Activated CD4-positive, alpha-beta T cell treated with anti-CD3 and anti-CD28 coated beads, Interleukin-2, amount 10 ng/mL, durations not matched to agents 24 days and 14 days (primary cell): Measurements from ENCODE around the gene RPL3. TPM values are rescaled to one million over a fixed set of nuclear protein-coding genes. Genes with fewer than 3 reads are reported as not detected.

Experiments used
- DNase-seq: peaks from one replicate; pipeline ENCODE4 v3.0.0; 2022
- H3K27ac Mint-ChIP-seq: one replicate; pipeline ENCODE4 v1.8.0; 2022; ENCODE audit warnings: mild to moderate bottlenecking, mixed read lengths
- H3K27me3 Mint-ChIP-seq: one replicate; pipeline ENCODE4 v1.8.0; 2022; ENCODE audit warnings: mixed read lengths
- H3K36me3 Mint-ChIP-seq: one replicate; pipeline ENCODE4 v1.8.0; 2022; ENCODE audit warnings: low read depth, mild to moderate bottlenecking, mixed read lengths
- H3K4me1 Mint-ChIP-seq: one replicate; pipeline ENCODE4 v1.8.0; 2021; ENCODE audit warnings: mixed read lengths
- H3K4me3 Mint-ChIP-seq: one replicate; pipeline ENCODE4 v1.8.0; 2022; ENCODE audit warnings: mild to moderate bottlenecking, moderate library complexity, mixed read lengths
- H3K9me3 Mint-ChIP-seq: one replicate; pipeline ENCODE4 v1.8.0; 2021; ENCODE audit warnings: mixed read lengths
- intact Hi-C: fragments of 100-400 bp; cut with micrococcal nuclease; formaldehyde crosslinking; loops from one replicate; pipeline ENCODE4 v1.15.1; 2023
- total RNA-seq: library from RNA; stranded (reverse); gene quantifications from 2 replicates; pipeline ENCODE4 v1.2.3, GENCODE V29; 2022

The RPL3 gene
- total RNA-seq, 1 donor from 2014 or later = 2,132 TPM

- no peak for DNase-seq
- Mint-ChIP-seq H3K27ac (peak overlapping the region; percentile 64), H3K27me3 (no peaks in the 10 kb centered on the region), H3K9me3 (no peaks in the 10 kb centered on the region), H3K4me1 (peaks cover 17% of the 10 kb centered on the region), H3K4me3 (no peak overlapping the region), H3K36me3 (no peaks in the 10 kb centered on the region)
- intact Hi-C loops = no loop called here
Measured at GRCh38 chr22:39269095-39269790, 50.2 kb downstream of the RPL3 start.

- H3K36me3 Mint-ChIP-seq = no peaks in the 10 kb centered on the region
- H3K4me1 Mint-ChIP-seq = peaks cover 21% of the 10 kb centered on the region
- H3K9me3 Mint-ChIP-seq = no peaks in the 10 kb centered on the region
- no peaks in the 10 kb centered on the region for H3K27me3 Mint-ChIP-seq
- peak overlapping the region; percentile 32 for H3K27ac Mint-ChIP-seq
- intact Hi-C loops = no loop called here
- no peak for DNase-seq
- no peak overlapping the region for H3K4me3 Mint-ChIP-seq
Measured at GRCh38 chr22:39268645-39269044, 50.8 kb downstream of the RPL3 start.

GRCh38 chr22:39267974-39268373 lies 51.4 kb downstream of the RPL3 start:
- Mint-ChIP-seq H3K4me3 (no peak overlapping the region), H3K27ac (peak overlapping the region; percentile 71), H3K27me3 (no peaks in the 10 kb centered on the region), H3K36me3 (no peaks in the 10 kb centered on the region), H3K4me1 (peaks cover 21% of the 10 kb centered on the region), H3K9me3 (no peaks in the 10 kb centered on the region)
- no peak for DNase-seq
- intact Hi-C loops = no loop called here

GRCh38 chr22:39266398-39267030 lies 52.9 kb downstream of the RPL3 start:
- intact Hi-C loops = loop anchor here (1.0 kb wide), 3 partner anchors 13 to 325 kb away; no protein-coding TSS in a partner anchor
- DNase-seq = peak; percentile 81
- H3K27me3 Mint-ChIP-seq = no peaks in the 10 kb centered on the region

GRCh38 chr22:39265143-39265886 lies 54.1 kb downstream of the RPL3 start:
- Mint-ChIP-seq H3K4me3 (peak overlapping the region; percentile 23), H3K36me3 (no peaks in the 10 kb centered on the region), H3K27me3 (no peaks in the 10 kb centered on the region), H3K9me3 (peaks cover 5% of the 10 kb centered on the region), H3K4me1 (peaks cover 21% of the 10 kb centered on the region), H3K27ac (peak overlapping the region; percentile 88)
- no peak for DNase-seq
- intact Hi-C loops = no loop called here

More at GRCh38 chr22:39266398-39267030, 52.9 kb downstream of the RPL3 start:
- Mint-ChIP-seq H3K9me3 (no peaks in the 10 kb centered on the region), H3K4me1 (peaks cover 21% of the 10 kb centered on the region), H3K27ac (peak overlapping the region; percentile 88), H3K4me3 (peak overlapping the region; percentile 35), H3K36me3 (no peaks in the 10 kb centered on the region)

GRCh38 chr22:39264349-39265038 lies 54.9 kb downstream of the RPL3 start:
- DNase-seq = no peak
- no peak overlapping the region for H3K4me3 Mint-ChIP-seq
- peaks cover 21% of the 10 kb centered on the region for H3K4me1 Mint-ChIP-seq
- peaks cover 5% of the 10 kb centered on the region for H3K9me3 Mint-ChIP-seq
- intact Hi-C loops = no loop called here
- H3K27ac Mint-ChIP-seq = peak overlapping the region; percentile 88
- H3K36me3 Mint-ChIP-seq = no peaks in the 10 kb centered on the region
- H3K27me3 Mint-ChIP-seq = no peaks in the 10 kb centered on the region

GRCh38 chr22:39263626-39264348 lies 55.6 kb downstream of the RPL3 start:
- Mint-ChIP-seq H3K9me3 (peaks cover 5% of the 10 kb centered on the region), H3K27me3 (no peaks in the 10 kb centered on the region), H3K36me3 (no peaks in the 10 kb centered on the region), H3K27ac (peak overlapping the region; percentile 87), H3K4me1 (peaks cover 19% of the 10 kb centered on the region), H3K4me3 (no peak overlapping the region)
- intact Hi-C loops = no loop called here
- no peak for DNase-seq

Other genes with a start within 250 kb of the RPL3 start
- 47.2 and 48.5 TPM in 2 replicates for gene APOBEC3G, start 242.3 kb downstream of the RPL3 start, total RNA-seq
- 5.8 and 7.6 TPM in 2 replicates for gene APOBEC3H, start 222.4 kb downstream of the RPL3 start, total RNA-seq
- 10.8 and 11.6 TPM in 2 replicates for gene CBX7, start 166.9 kb downstream of the RPL3 start, total RNA-seq
- 2.2 and 2.3 TPM in 2 replicates for gene PDGFB, start 74.6 kb downstream of the RPL3 start, total RNA-seq
- gene SYNGR1, start 30.4 kb upstream of the RPL3 start, total RNA-seq = not detected in 2 replicates
- gene TAB1, start 80.2 kb upstream of the RPL3 start, total RNA-seq = 24.9 and 27.0 TPM in 2 replicates
- gene MGAT3, start 137.4 kb upstream of the RPL3 start, total RNA-seq = 0.90 and 1.9 TPM in 2 replicates
- 53.7 and 54.8 TPM in 2 replicates for gene MIEF1, start 182.7 kb upstream of the RPL3 start, total RNA-seq
- 392 and 393 TPM in 2 replicates for gene ATF4, start 200.9 kb upstream of the RPL3 start, total RNA-seq
- 96.2 and 96.9 TPM in 2 replicates for gene RPS19BP1, start 213.1 kb upstream of the RPL3 start, total RNA-seq